ENCODE results near the gene KCTD13. TPM values are rescaled to one million over a fixed set of nuclear protein-coding genes. Genes with fewer than 3 reads are reported as not detected.

The KCTD13 gene
- total and polyA plus RNA-seq, 2 of the 8 experiments (the other 6 are each of a cell fraction or from before 2014, with no cell fraction given) = 9.2 to 10.8 TPM

DNA sequence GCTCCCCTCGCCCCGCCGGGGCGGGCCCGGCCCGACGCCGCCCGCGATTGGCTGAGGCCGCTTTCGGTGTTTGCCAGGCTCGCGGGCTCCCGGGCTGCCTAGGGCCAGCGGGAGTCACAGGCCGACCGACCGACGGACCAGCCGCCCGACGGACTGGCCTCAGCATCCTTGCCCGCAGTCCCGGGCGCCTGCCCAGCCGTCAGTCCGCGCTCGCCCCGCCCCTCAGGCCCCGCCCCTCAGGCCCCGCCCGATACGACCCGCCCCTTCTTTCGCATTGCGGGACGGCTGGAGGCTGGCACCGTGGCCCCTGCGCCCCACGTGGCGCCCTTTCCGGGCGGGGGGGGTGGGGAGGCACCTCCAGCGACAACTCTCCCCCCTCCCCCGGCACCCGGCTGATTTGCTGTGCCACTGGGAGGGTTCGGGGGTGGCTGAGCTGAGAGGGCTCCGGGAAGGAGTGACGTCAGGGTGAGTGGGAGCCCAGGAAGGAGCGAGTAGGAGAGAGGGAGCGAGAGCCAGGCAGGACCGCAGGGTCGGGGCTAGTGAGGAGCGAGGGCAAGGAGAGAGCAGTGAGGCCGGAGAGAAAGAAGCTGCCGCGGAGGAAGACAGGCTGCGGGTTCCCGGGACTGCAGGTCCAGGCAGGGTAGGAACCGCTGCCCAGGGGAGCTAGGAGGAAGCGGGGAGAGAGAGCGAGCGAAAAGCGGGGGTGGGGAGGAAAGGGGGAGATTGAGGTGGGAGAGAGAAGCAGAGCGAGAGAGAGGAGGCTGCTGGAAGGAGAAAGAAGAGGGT lies 25.7 kb downstream of the KCTD13 start, which contains the start of gene ASPHD1:
TSS of gene ASPHD1 (plus strand) at position 387 of the 786 bp plus-strand sequence. CDS start 484 bp downstream, outside the sequence.
- no peak within 1 kb of the TSS; the same call in 1 of the 2 replicates for H2BK20ac ChIP-seq (ENCODE audit: low read length)
- 1% methylated on average over 17 of the region's 67 CpGs; no CpG with 5 or more reads in 1 of the 2 experiments for WGBS, 2 experiments (ENCODE audit: extremely low coverage in 1 of 2, insufficient coverage in 1 of 2, insufficient read length in 1 of 2, insufficient replicate concordance in 2 of 2, low coverage in 1 of 2, low lambda C conversion rate in 2 of 2, missing lambda C conversion rate in 1 of 2)
- peak; percentile 25 to 89 for DNase-seq (ENCODE audit: low read depth in 1 of 2, low spot score in 2 of 2)
- no peaks in the 10 kb centered on the region for H3K27me3 ChIP-seq (replicated peaks in 1 of 4; ENCODE audit: control insufficient read depth in 3 of 4, extremely low read depth in 1 of 4, insufficient read depth in 3 of 4, low read length in 3 of 4)
- peaks cover 24% of the 10 kb centered on the region for H3K23me2 ChIP-seq (ENCODE audit: low read depth, low read length)
- H3K23ac ChIP-seq (ENCODE audit: insufficient read length) = no peak within 1 kb of the TSS
- no peak within 1 kb of the TSS for H3K14ac ChIP-seq (ENCODE audit: insufficient read length)
- H2BK120ac ChIP-seq (replicated peaks; ENCODE audit: low read depth, low read length) = no peak within 1 kb of the TSS
- H3K79me2 ChIP-seq (ENCODE audit: control insufficient read depth in 1 of 2, insufficient read depth in 2 of 2, low read length in 2 of 2) = no peaks in the 10 kb centered on the region
- H3K18ac ChIP-seq (ENCODE audit: extremely low read depth, low read length) = peak within 1 kb of the TSS; percentile 83
- H3K4me3 ChIP-seq (ENCODE audit: extremely low read depth in 1 of 4, insufficient read depth in 2 of 4, low read depth in 3 of 4, low read length in 4 of 4) = peak within 1 kb of the TSS; percentile 59 to 99 (median 90)
- peaks cover 0 to 14% (median 3%) of the 10 kb centered on the region in 4 experiments; a peak in 6 of 7 replicates for H3K4me1 ChIP-seq (replicated peaks in 1 of 4; ENCODE audit: control insufficient read depth in 3 of 4, insufficient read depth in 4 of 4, low read length in 3 of 4)
- 0 out of 2 replicates have a peak, but pooled peaks cover 2% of the 10 kb centered on the region for H3K79me1 ChIP-seq (ENCODE audit: low read depth, low read length)
- peak within 1 kb of the TSS; percentile 75; the same call in 1 of the 2 replicates for H2BK5ac ChIP-seq (ENCODE audit: low read depth, low read length)
- H3K9me3 ChIP-seq (ENCODE audit: insufficient read depth in 2 of 2, low read depth in 1 of 2, low read length in 1 of 2) = no peaks in the 10 kb centered on the region
- H3K56ac ChIP-seq (replicated peaks; ENCODE audit: insufficient read length, low read depth, low read length) = no peak within 1 kb of the TSS
- peak within 1 kb of the TSS; percentile 67 for H3K27ac ChIP-seq (ENCODE audit: low read depth, low read length)
- H4K8ac ChIP-seq (ENCODE audit: extremely low read depth, insufficient read depth, low read length) = peak within 1 kb of the TSS; percentile 62; the same call in 1 of the 2 replicates
- peak within 1 kb of the TSS; percentile 87 to 99 for H3K4me2 ChIP-seq (ENCODE audit: insufficient read depth in 1 of 2, low read depth in 2 of 2, low read length in 2 of 2)
- peak within 1 kb of the TSS; percentile 23; the same call in 1 of the 2 replicates for H2AFZ ChIP-seq (ENCODE audit: low read length)
- no peak within 1 kb of the TSS for H2BK15ac ChIP-seq (ENCODE audit: low read length)
- peaks cover 0 to 4% (median 0%) of the 10 kb centered on the region in 4 experiments; a peak in 2 of 8 replicates for H3K36me3 ChIP-seq (ENCODE audit: control insufficient read depth in 2 of 4, insufficient read depth in 4 of 4, low read length in 3 of 4)
- H4K5ac ChIP-seq (ENCODE audit: insufficient read length, low read depth, low read length) = peak within 1 kb of the TSS; percentile 2
- FAIRE-seq = no peak
- peaks cover 0 to 3% of the 10 kb centered on the region in 2 experiments for H4K20me1 ChIP-seq (replicated peaks in 1 of 2; ENCODE audit: control insufficient read depth in 1 of 2, insufficient read depth in 2 of 2, low read length in 2 of 2)
- ChIA-PET POLR2A (ENCODE audit: partially characterized antibody) (interaction anchor here (0.7 to 5.7 kb wide), 23 partner anchors 11 to 211 kb away, joined by 3 to 52 read pairs (median 4); partner anchors contain the start of genes ALDOA, CDIPT, KCTD13 and PRRT2), CTCF (ENCODE audit: partially characterized antibody) (interaction anchor here (0.6 to 2.9 kb wide), 18 partner anchors 9 to 201 kb away, joined by 3 to 14 read pairs (median 4); partner anchors contain the start of genes CDIPT, TAOK2 and TLCD3B)
- H2AK5ac ChIP-seq (ENCODE audit: low read depth, low read length) = no peak within 1 kb of the TSS
- peak within 1 kb of the TSS; percentile 29 to 42 (median 34); a peak in 5 of 7 replicates for H3K9ac ChIP-seq (replicated peaks in 1 of 4; ENCODE audit: extremely low read depth in 1 of 4, low read depth in 3 of 4, low read length in 3 of 4)
- H4K91ac ChIP-seq (replicated peaks; ENCODE audit: insufficient read length, low read length) = peak within 1 kb of the TSS; percentile 65
- 0 out of 2 replicates have a peak within 1 kb of the TSS, but pooled peaks have one; percentile 68 for H2BK12ac ChIP-seq (ENCODE audit: low read depth, low read length)
- peak within 1 kb of the TSS; percentile 94 for H3K4ac ChIP-seq (replicated peaks; ENCODE audit: insufficient read length, low read depth, low read length)
- TF ChIP-seq TEAD4 (IDR thresholded peaks at IDR 0.05; ENCODE audit: low read depth, low read length) (no peak), EGR1 (IDR thresholded peaks at IDR 0.05; ENCODE audit: borderline replicate concordance, low read depth, low read length) (no peak), SIX5 (IDR thresholded peaks at IDR 0.05; ENCODE audit: low read depth, low read length) (no peak), NANOG (IDR thresholded peaks at IDR 0.05; ENCODE audit: insufficient read depth, low read depth, low read length, poor library complexity, severe bottlenecking) (no peak), SRF (IDR thresholded peaks at IDR 0.05; ENCODE audit: low read depth, low read length) (no peak), RNF2 (IDR thresholded peaks at IDR 0.05; ENCODE audit: borderline replicate concordance, low read depth, low read length, missing control alignments, poor library complexity, severe bottlenecking) (no peak), ZNF274 (IDR thresholded peaks at IDR 0.05; ENCODE audit: borderline replicate concordance, extremely low read depth, low read length) (no peak), TAF7 (optimal IDR thresholded peaks at IDR 0.05; ENCODE audit: borderline replicate concordance, low read depth, low read length) (no peak), HDAC6 (IDR thresholded peaks at IDR 0.05; ENCODE audit: low read depth, low read length) (no peak), JUN (IDR thresholded peaks at IDR 0.05; ENCODE audit: low read depth, low read length) (no peak)

All from H1 (cell line).